WTC11 (cell line): ENCODE measurements around the gene FOXO3. TPM values are rescaled to one million over a fixed set of nuclear protein-coding genes. Genes with fewer than 3 reads are reported as not detected.

ENCODE experiments used
- ATAC-seq: fragments of 200-7000 bp; cut with Tn5 transposase; 2 replicates; pipeline ENCODE4 v1.10.0; 2021; ENCODE audit warnings: mild to moderate bottlenecking, moderate library complexity
- CTCF ChIA-PET: fragments of 300-600 bp; sonication (Branson Sonifier 250); formaldehyde crosslinking; loops from one replicate; lab custom pipeline; 2021; ENCODE audit warnings: antibody characterized with exemption; lab: Charles Lee
- POLR2A ChIA-PET: fragments of 350-600 bp; sonication (Branson Sonifier 250); formaldehyde crosslinking; loops from one replicate; lab custom pipeline; 2021; ENCODE audit warnings: antibody characterized with exemption; lab: Charles Lee
- DNase-seq: peaks from one replicate; pipeline ENCODE4 v3.0.0; 2021; ENCODE audit warnings: low spot score
- H3K27ac Mint-ChIP-seq: 2 replicates; pipeline ENCODE4 v1.8.0; 2021; ENCODE audit warnings: mixed read lengths
- H3K27me3 Mint-ChIP-seq: 2 replicates; pipeline ENCODE4 v1.8.0; 2021; ENCODE audit warnings: low read depth, mild to moderate bottlenecking, moderate library complexity, mixed read lengths
- H3K36me3 Mint-ChIP-seq: 2 replicates; pipeline ENCODE4 v1.8.0; 2021; ENCODE audit warnings: mixed read lengths
- H3K4me1 Mint-ChIP-seq: 2 replicates; pipeline ENCODE4 v1.8.0; 2022; ENCODE audit warnings: mixed read lengths
- H3K4me3 Mint-ChIP-seq: 2 replicates; pipeline ENCODE4 v1.8.0; 2021; ENCODE audit warnings: mild to moderate bottlenecking, moderate library complexity, mixed read lengths
- H3K9me3 Mint-ChIP-seq: 2 replicates; pipeline ENCODE4 v1.8.0; 2021; ENCODE audit warnings: mixed read lengths
- CBFB ChIP-seq: sonication (generic); formaldehyde crosslinking; IDR thresholded peaks from 2 replicates; pipeline ENCODE4 v1.8.1; 2022; ENCODE audit warnings: mild to moderate bottlenecking, low read depth, missing genetic modification reagents
- E2F5 ChIP-seq: sonication (generic); formaldehyde crosslinking; IDR thresholded peaks from 2 replicates; pipeline ENCODE4 v1.8.1; 2022; ENCODE audit warnings: mild to moderate bottlenecking, moderate library complexity, missing genetic modification reagents
- EMX1 ChIP-seq: fragments of 250-450 bp; sonication (Bioruptor Pico); IDR thresholded peaks from 2 replicates; pipeline ENCODE4 v1.8.0; 2021; ENCODE audit warnings: mild to moderate bottlenecking
- ETV6 ChIP-seq: sonication (generic); formaldehyde crosslinking; IDR thresholded peaks from 2 replicates; pipeline ENCODE4 v1.8.1; 2022; ENCODE audit warnings: mild to moderate bottlenecking, missing genetic modification reagents
- FOXK1 ChIP-seq: sonication (generic); formaldehyde crosslinking; IDR thresholded peaks from 2 replicates; pipeline ENCODE4 v1.8.0; 2022; ENCODE audit warnings: mild to moderate bottlenecking, moderate library complexity, missing genetic modification reagents
- KAT7 ChIP-seq: sonication (generic); formaldehyde crosslinking; IDR thresholded peaks from 2 replicates; pipeline ENCODE4 v1.8.1; 2023; ENCODE audit warnings: missing genetic modification reagents, mild to moderate bottlenecking, borderline replicate concordance
- NFATC4 ChIP-seq: fragments of 250-450 bp; sonication (Bioruptor Pico); IDR thresholded peaks from 2 replicates; pipeline ENCODE4 v1.9.0; 2021; ENCODE audit warnings: mild to moderate bottlenecking
- NR2C2 ChIP-seq: sonication (generic); formaldehyde crosslinking; IDR thresholded peaks from 2 replicates; pipeline ENCODE4 v1.8.0; 2022; ENCODE audit warnings: mild to moderate bottlenecking, missing genetic modification reagents
- NR3C1 ChIP-seq: sonication (generic); formaldehyde crosslinking; conservative IDR thresholded peaks from 2 replicates; pipeline ENCODE4 v1.8.1; 2023; ENCODE audit warnings: low read depth, mild to moderate bottlenecking, missing genetic modification reagents
- SMAD4 ChIP-seq: sonication (generic); formaldehyde crosslinking; IDR thresholded peaks from 2 replicates; pipeline ENCODE4 v1.8.0; 2022; ENCODE audit warnings: mild to moderate bottlenecking, missing genetic modification reagents
- TEAD1 ChIP-seq: sonication (generic); formaldehyde crosslinking; IDR thresholded peaks from 2 replicates; pipeline ENCODE4 v1.8.0; 2022; ENCODE audit warnings: mild to moderate bottlenecking, missing genetic modification reagents
- TP53 ChIP-seq: sonication (generic); formaldehyde crosslinking; IDR thresholded peaks from 2 replicates; pipeline ENCODE4 v1.8.1; 2023; ENCODE audit warnings: mild to moderate bottlenecking, missing genetic modification reagents
- ZNF396 ChIP-seq: fragments of 250-450 bp; sonication (Bioruptor Pico); IDR thresholded peaks from 2 replicates; pipeline ENCODE4 v1.8.0; 2021; ENCODE audit warnings: mild to moderate bottlenecking, moderate library complexity, borderline replicate concordance
- ZNF416 ChIP-seq: fragments of 250-450 bp; sonication (Bioruptor Pico); IDR thresholded peaks from 2 replicates; pipeline ENCODE4 v1.9.0; 2021; ENCODE audit warnings: mild to moderate bottlenecking, inconsistent platforms
- total RNA-seq: library from RNA; stranded (reverse); gene quantifications from 3 replicates; pipeline ENCODE4 v1.2.3, GENCODE V29; 2021
- TF ChIP-seq, protein P1 (sequence below): sonication (generic); formaldehyde crosslinking; IDR thresholded peaks from 2 replicates; pipeline ENCODE4 v1.8.1; 2022; ENCODE audit warnings: low read depth, mild to moderate bottlenecking, moderate library complexity, missing genetic modification reagents, borderline replicate concordance
- TF ChIP-seq, protein P2 (sequence below): sonication (generic); formaldehyde crosslinking; IDR thresholded peaks from 2 replicates; pipeline ENCODE4 v1.8.1; 2022; ENCODE audit warnings: missing genetic modification reagents, borderline replicate concordance
- TF ChIP-seq, protein P3 (sequence below): sonication (generic); formaldehyde crosslinking; IDR thresholded peaks from 2 replicates; pipeline ENCODE4 v1.8.0; 2022; ENCODE audit warnings: missing genetic modification reagents
- TF ChIP-seq, protein P4 (sequence below): fragments of 250-450 bp; sonication (Bioruptor Pico); IDR thresholded peaks from 2 replicates; pipeline ENCODE4 v1.9.0; 2021; ENCODE audit warnings: mild to moderate bottlenecking, borderline replicate concordance
- TF ChIP-seq, protein P5 (sequence below): fragments of 250-450 bp; sonication (Bioruptor Pico); IDR thresholded peaks from 2 replicates; pipeline ENCODE4 v1.8.0; 2021; ENCODE audit warnings: mild to moderate bottlenecking

The FOXO3 gene
- total RNA-seq, 1 experiment from 2014 or later, result 15.6 TPM

- ATAC-seq (no peak), DNase-seq (no peak)
- Mint-ChIP-seq H3K9me3 (peaks cover 15% of the 10 kb centered on the region), H3K4me3 (no peak overlapping the region), H3K36me3 (peaks cover 10% of the 10 kb centered on the region), H3K4me1 (peaks cover 44% of the 10 kb centered on the region), H3K27ac (no peak overlapping the region; the same call in 1 of the 2 replicates)
- CTCF ChIA-PET, result no interaction called here
- TF ChIP-seq, protein P1, sequence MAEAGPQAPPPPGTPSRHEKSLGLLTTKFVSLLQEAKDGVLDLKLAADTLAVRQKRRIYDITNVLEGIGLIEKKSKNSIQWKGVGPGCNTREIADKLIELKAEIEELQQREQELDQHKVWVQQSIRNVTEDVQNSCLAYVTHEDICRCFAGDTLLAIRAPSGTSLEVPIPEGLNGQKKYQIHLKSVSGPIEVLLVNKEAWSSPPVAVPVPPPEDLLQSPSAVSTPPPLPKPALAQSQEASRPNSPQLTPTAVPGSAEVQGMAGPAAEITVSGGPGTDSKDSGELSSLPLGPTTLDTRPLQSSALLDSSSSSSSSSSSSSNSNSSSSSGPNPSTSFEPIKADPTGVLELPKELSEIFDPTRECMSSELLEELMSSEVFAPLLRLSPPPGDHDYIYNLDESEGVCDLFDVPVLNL (CRISPR knock-in tag), result no peak
- no peak for TF ChIP-seq NFATC4 (CRISPR knock-in tag)
- TF ChIP-seq, protein P2, sequence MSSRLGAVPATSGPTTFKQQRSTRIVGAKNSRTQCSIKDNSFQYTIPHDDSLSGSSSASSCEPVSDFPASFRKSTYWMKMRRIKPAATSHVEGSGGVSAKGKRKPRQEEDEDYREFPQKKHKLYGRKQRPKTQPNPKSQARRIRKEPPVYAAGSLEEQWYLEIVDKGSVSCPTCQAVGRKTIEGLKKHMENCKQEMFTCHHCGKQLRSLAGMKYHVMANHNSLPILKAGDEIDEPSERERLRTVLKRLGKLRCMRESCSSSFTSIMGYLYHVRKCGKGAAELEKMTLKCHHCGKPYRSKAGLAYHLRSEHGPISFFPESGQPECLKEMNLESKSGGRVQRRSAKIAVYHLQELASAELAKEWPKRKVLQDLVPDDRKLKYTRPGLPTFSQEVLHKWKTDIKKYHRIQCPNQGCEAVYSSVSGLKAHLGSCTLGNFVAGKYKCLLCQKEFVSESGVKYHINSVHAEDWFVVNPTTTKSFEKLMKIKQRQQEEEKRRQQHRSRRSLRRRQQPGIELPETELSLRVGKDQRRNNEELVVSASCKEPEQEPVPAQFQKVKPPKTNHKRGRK (CRISPR knock-in tag), result no peak
- no peak for TF ChIP-seq EMX1 (CRISPR knock-in tag)
- TF ChIP-seq ETV6 (CRISPR knock-in tag), result no peak
- no peak for TF ChIP-seq NR2C2 (CRISPR knock-in tag)
- no peak for TF ChIP-seq ZNF396 (CRISPR knock-in tag)
- no peak for TF ChIP-seq TEAD1 (CRISPR knock-in tag)
- TF ChIP-seq, all 79 proteins: peak for 0
- no peaks in the 10 kb centered on the region for H3K27me3 Mint-ChIP-seq
- POLR2A ChIA-PET, result no interaction called here
These were observed 49.6 kb downstream of the FOXO3 start for GRCh38 chr6:108610270-108610839.

- no peaks in the 10 kb centered on the region for H3K27me3 Mint-ChIP-seq
- peaks cover 15% of the 10 kb centered on the region for H3K9me3 Mint-ChIP-seq
- H3K4me1 Mint-ChIP-seq, result peaks cover 36% of the 10 kb centered on the region
- CTCF ChIA-PET, result no interaction called here
- no peak overlapping the region for H3K4me3 Mint-ChIP-seq
- peaks cover 10% of the 10 kb centered on the region for H3K36me3 Mint-ChIP-seq
- H3K27ac Mint-ChIP-seq, result no peak overlapping the region
- no peak for TF ChIP-seq ZNF416
- no peak for TF ChIP-seq NR3C1
- TF ChIP-seq TP53 (CRISPR knock-in tag), result no peak
- TF ChIP-seq, all 79 proteins: peak for 0
- POLR2A ChIA-PET, result no interaction called here
- no peak for ATAC-seq
- DNase-seq, result no peak
These were observed 50.4 kb downstream of the FOXO3 start for GRCh38 chr6:108610957-108611586.

DNA sequence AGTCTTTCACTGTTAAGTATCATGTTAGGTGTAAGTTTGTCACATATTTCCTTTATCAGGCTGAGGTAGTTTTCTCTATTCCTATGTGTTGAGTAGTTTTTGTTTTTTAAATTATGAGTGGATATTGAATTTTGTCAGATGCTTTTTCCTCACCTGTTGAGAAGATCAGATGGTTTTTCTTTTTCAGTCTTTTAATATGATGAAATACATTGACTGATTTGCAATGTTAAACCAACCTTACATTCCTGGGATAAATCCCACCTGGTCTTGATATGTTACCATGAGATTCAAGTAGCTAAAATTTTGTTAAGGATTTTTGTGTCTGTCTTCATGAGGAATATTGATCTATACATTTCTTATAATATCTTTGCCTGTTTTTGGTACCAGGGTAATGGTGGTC lies 52.1 kb downstream of the FOXO3 start:
- peaks cover 29% of the 10 kb centered on the region for H3K4me1 Mint-ChIP-seq
- H3K4me3 Mint-ChIP-seq, result no peak overlapping the region
- peaks cover 10% of the 10 kb centered on the region for H3K36me3 Mint-ChIP-seq
- TF ChIP-seq, protein P3, sequence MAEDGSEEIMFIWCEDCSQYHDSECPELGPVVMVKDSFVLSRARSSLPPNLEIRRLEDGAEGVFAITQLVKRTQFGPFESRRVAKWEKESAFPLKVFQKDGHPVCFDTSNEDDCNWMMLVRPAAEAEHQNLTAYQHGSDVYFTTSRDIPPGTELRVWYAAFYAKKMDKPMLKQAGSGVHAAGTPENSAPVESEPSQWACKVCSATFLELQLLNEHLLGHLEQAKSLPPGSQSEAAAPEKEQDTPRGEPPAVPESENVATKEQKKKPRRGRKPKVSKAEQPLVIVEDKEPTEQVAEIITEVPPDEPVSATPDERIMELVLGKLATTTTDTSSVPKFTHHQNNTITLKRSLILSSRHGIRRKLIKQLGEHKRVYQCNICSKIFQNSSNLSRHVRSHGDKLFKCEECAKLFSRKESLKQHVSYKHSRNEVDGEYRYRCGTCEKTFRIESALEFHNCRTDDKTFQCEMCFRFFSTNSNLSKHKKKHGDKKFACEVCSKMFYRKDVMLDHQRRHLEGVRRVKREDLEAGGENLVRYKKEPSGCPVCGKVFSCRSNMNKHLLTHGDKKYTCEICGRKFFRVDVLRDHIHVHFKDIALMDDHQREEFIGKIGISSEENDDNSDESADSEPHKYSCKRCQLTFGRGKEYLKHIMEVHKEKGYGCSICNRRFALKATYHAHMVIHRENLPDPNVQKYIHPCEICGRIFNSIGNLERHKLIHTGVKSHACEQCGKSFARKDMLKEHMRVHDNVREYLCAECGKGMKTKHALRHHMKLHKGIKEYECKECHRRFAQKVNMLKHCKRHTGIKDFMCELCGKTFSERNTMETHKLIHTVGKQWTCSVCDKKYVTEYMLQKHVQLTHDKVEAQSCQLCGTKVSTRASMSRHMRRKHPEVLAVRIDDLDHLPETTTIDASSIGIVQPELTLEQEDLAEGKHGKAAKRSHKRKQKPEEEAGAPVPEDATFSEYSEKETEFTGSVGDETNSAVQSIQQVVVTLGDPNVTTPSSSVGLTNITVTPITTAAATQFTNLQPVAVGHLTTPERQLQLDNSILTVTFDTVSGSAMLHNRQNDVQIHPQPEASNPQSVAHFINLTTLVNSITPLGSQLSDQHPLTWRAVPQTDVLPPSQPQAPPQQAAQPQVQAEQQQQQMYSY (CRISPR knock-in tag), result no peak
- TF ChIP-seq, protein P4, sequence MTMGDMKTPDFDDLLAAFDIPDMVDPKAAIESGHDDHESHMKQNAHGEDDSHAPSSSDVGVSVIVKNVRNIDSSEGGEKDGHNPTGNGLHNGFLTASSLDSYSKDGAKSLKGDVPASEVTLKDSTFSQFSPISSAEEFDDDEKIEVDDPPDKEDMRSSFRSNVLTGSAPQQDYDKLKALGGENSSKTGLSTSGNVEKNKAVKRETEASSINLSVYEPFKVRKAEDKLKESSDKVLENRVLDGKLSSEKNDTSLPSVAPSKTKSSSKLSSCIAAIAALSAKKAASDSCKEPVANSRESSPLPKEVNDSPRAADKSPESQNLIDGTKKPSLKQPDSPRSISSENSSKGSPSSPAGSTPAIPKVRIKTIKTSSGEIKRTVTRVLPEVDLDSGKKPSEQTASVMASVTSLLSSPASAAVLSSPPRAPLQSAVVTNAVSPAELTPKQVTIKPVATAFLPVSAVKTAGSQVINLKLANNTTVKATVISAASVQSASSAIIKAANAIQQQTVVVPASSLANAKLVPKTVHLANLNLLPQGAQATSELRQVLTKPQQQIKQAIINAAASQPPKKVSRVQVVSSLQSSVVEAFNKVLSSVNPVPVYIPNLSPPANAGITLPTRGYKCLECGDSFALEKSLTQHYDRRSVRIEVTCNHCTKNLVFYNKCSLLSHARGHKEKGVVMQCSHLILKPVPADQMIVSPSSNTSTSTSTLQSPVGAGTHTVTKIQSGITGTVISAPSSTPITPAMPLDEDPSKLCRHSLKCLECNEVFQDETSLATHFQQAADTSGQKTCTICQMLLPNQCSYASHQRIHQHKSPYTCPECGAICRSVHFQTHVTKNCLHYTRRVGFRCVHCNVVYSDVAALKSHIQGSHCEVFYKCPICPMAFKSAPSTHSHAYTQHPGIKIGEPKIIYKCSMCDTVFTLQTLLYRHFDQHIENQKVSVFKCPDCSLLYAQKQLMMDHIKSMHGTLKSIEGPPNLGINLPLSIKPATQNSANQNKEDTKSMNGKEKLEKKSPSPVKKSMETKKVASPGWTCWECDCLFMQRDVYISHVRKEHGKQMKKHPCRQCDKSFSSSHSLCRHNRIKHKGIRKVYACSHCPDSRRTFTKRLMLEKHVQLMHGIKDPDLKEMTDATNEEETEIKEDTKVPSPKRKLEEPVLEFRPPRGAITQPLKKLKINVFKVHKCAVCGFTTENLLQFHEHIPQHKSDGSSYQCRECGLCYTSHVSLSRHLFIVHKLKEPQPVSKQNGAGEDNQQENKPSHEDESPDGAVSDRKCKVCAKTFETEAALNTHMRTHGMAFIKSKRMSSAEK, result no peak
- TF ChIP-seq KAT7 (CRISPR knock-in tag), result no peak
- no peak for TF ChIP-seq SMAD4 (CRISPR knock-in tag)
- TF ChIP-seq E2F5, result no peak
- TF ChIP-seq ETV6 (CRISPR knock-in tag), result no peak
- no peak for TF ChIP-seq CBFB (CRISPR knock-in tag)
- TF ChIP-seq FOXK1 (CRISPR knock-in tag), result no peak
- TF ChIP-seq, protein P5, sequence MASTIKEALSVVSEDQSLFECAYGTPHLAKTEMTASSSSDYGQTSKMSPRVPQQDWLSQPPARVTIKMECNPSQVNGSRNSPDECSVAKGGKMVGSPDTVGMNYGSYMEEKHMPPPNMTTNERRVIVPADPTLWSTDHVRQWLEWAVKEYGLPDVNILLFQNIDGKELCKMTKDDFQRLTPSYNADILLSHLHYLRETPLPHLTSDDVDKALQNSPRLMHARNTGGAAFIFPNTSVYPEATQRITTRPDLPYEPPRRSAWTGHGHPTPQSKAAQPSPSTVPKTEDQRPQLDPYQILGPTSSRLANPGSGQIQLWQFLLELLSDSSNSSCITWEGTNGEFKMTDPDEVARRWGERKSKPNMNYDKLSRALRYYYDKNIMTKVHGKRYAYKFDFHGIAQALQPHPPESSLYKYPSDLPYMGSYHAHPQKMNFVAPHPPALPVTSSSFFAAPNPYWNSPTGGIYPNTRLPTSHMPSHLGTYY, result no peak
- H3K9me3 Mint-ChIP-seq, result peaks cover 15% of the 10 kb centered on the region
- H3K27me3 Mint-ChIP-seq, result no peaks in the 10 kb centered on the region
- H3K27ac Mint-ChIP-seq, result peak overlapping the region; percentile 57
- ChIA-PET POLR2A (no interaction called here), CTCF (no interaction called here)
- no peak for ATAC-seq
- no peak for DNase-seq
